ENCODE results near the gene LRRD1.

GRCh38 chr7:92095380-92095779 lies 83.6 kb downstream of the LRRD1 start:
- TF ChIP-seq TCF4 (CRISPR knock-in tag; IDR thresholded peaks at IDR 0.05; ENCODE audit: borderline replicate concordance) (no peak), PPARA (CRISPR knock-in tag; IDR thresholded peaks at IDR 0.05; ENCODE audit: borderline replicate concordance) (no peak)
